GM12878 (cell line): ENCODE data around the gene DND1. TPM values are rescaled to one million over a fixed set of nuclear protein-coding genes. Genes with fewer than 3 reads are reported as not detected.

Experiments
- ASH2L ChIP-seq: fragments of 300-600, 200-600 bp; sonication (generic); IDR thresholded peaks from 2 replicates; pipeline ENCODE4 v1.6.1; 2017; ENCODE audit warnings: low read depth, mild to moderate bottlenecking, borderline replicate concordance
- EED ChIP-seq: sonication (generic); IDR thresholded peaks from 2 replicates; pipeline ENCODE4 v1.6.1; 2016; ENCODE audit warnings: antibody characterized with exemption, low read depth
- LARP7 ChIP-seq: fragments of 450-650 bp; IDR thresholded peaks from 2 replicates; pipeline ENCODE4 v1.6.1; 2017; ENCODE audit warnings: mild to moderate bottlenecking
- MAX ChIP-seq: IDR thresholded peaks from 2 replicates; pipeline ENCODE4 v1.6.1; 2012; ENCODE audit warnings: low read depth, low read length, improper control_type of control experiment
- MXI1 ChIP-seq: fragments of 150-350 bp; IDR thresholded peaks from 2 replicates; pipeline ENCODE4 v1.6.1; 2011; ENCODE audit warnings: low read depth, mild to moderate bottlenecking, inconsistent platforms, low read length, improper control_type of control experiment
- NRF1 ChIP-seq: conservative IDR thresholded peaks from 2 replicates; pipeline ENCODE4 v1.6.1; 2011; ENCODE audit warnings: mild to moderate bottlenecking, low read depth, low read length, improper control_type of control experiment
- PAX8 ChIP-seq: fragments of 450-650 bp; IDR thresholded peaks from 2 replicates; pipeline ENCODE4 v1.6.1; 2017; ENCODE audit warnings: mild to moderate bottlenecking, moderate library complexity
- PBX3 ChIP-seq: IDR thresholded peaks from 2 replicates; pipeline ENCODE4 v1.6.1; 2011; ENCODE audit warnings: mild to moderate bottlenecking, low read depth, low read length, moderate library complexity; ENCODE audit not compliant: insufficient replicate concordance
- POU2F2 ChIP-seq: IDR thresholded peaks from 3 replicates; pipeline ENCODE4 v1.6.1; 2011; ENCODE audit warnings: low read depth, mild to moderate bottlenecking, low read length, borderline replicate concordance
- RELA ChIP-seq: fragments of 450-650 bp; IDR thresholded peaks from 2 replicates; pipeline ENCODE4 v1.8.0; 2014; ENCODE audit warnings: borderline replicate concordance; ENCODE audit not compliant: partially characterized antibody
- SMC3 ChIP-seq: IDR thresholded peaks from 2 replicates; pipeline ENCODE4 v1.6.1; 2011; ENCODE audit warnings: low read length, improper control_type of control experiment, borderline replicate concordance
- SREBF1 ChIP-seq: IDR thresholded peaks from 2 replicates; pipeline ENCODE4 v1.6.1; 2012; ENCODE audit warnings: mild to moderate bottlenecking, low read length
- SRF ChIP-seq, 2 experiments: IDR thresholded peaks; 2 replicates each; pipeline ENCODE4 v1.6.1; 2011; ENCODE audit warnings: low read depth in 2 of 2, low read length in 2 of 2, mild to moderate bottlenecking in 1 of 2, moderate library complexity in 1 of 2
- TBL1XR1 ChIP-seq: IDR thresholded peaks from 2 replicates; pipeline ENCODE4 v1.6.1; 2012; ENCODE audit warnings: low read depth, low read length, improper control_type of control experiment
- YBX1 ChIP-seq: fragments of 450-650 bp; IDR thresholded peaks from 2 replicates; pipeline ENCODE4 v1.6.1; 2016; ENCODE audit warnings: antibody characterized with exemption
- YY1 ChIP-seq: IDR thresholded peaks from 2 replicates; pipeline ENCODE4 v1.6.1; 2011; ENCODE audit warnings: low read depth, mild to moderate bottlenecking, low read length
- ZNF217 ChIP-seq: fragments of 450-650 bp; IDR thresholded peaks from 2 replicates; pipeline ENCODE4 v1.6.1; 2017; ENCODE audit warnings: antibody characterized with exemption, mild to moderate bottlenecking
- ZNF274 ChIP-seq: IDR thresholded peaks from one replicate; pipeline ENCODE4 v1.8.0; 2011; ENCODE audit not compliant: insufficient read length, insufficient read depth
- ZNF592 ChIP-seq: fragments of 450-650 bp; IDR thresholded peaks from 2 replicates; pipeline ENCODE4 v1.6.1; 2017; ENCODE audit warnings: mild to moderate bottlenecking, moderate library complexity
- ZSCAN29 ChIP-seq: fragments of 450-650 bp; IDR thresholded peaks from 2 replicates; pipeline ENCODE4 v1.6.1; 2017; ENCODE audit warnings: mild to moderate bottlenecking, moderate library complexity
- polyA plus RNA-seq, 11 experiments: library from polyadenylated mRNA; depleted of rRNA in 4 of 11; unstranded in 6 of 11; stranded (reverse) in 5 of 11; fragments of >200 nt; fragmentation: Nextera tagmentation in 4 of 11; fragmentation: Illumina TruSeq in 1 of 11; extraction: Ambion mirVana in 4 of 11; extraction: Trizol in 1 of 11; gene quantifications; 1 replicate in 1 of 11; 2 replicates in 10 of 11; pipeline versions ENCODE4 v1.2.1 to v1.2.3, GENCODE V29; 2011 to 2016; ENCODE audit warnings: inconsistent platforms in 2 of 11, missing spikeins in 2 of 11, low read depth in 1 of 11
- total RNA-seq, 4 experiments: library from RNA; depleted of rRNA in 3 of 4; stranded (reverse); fragments of >200 nt in 3 of 4; fragmentation: Illumina TruSeq in 1 of 4; extraction: Trizol in 1 of 4; gene quantifications; 2 replicates each; pipeline versions ENCODE4 v1.2.1 to v1.2.3, GENCODE V29; 2013 to 2021

The DND1 gene
- total and polyA plus RNA-seq, 10 of the 15 experiments (the other 5 are each of a cell fraction or from before 2014, with no cell fraction given): 0.15 to 2.9 (median 0.73) TPM; not detected in 2

- TF ChIP-seq ZSCAN29 (no peak), ASH2L (no peak), SMC3 (no peak), TBL1XR1 (no peak), MXI1 (peak; percentile 67), MAX (peak; percentile 64), ZNF274 (no peak), RELA (no peak), ZNF592 (no peak), YY1 (peak; percentile 49; the same call in 1 of the 2 replicates), POU2F2 (no peak), LARP7 (peak; percentile 88), PBX3 (no peak), ZNF217 (no peak), SREBF1 (no peak), PAX8 (no peak), EED (peak; percentile 37; the same call in 1 of the 2 replicates), YBX1 (no peak), NRF1 (peak; percentile 52), SRF (IDR thresholded peaks at IDR 0.05; ENCODE audit: low read depth in 2 of 2, low read length in 2 of 2) (no peak)
Measured at GRCh38 chr5:140639148-140639981, 34.0 kb downstream of the DND1 start, which contains the start of gene TMCO6 (continued).
